VCaP (cell line): ENCODE data around the gene TRIM54.

Source experiments
- H3K27ac ChIP-seq: fragments of 450-650 bp; 2 replicates; pipeline ENCODE4 v1.5.1; 2017
- CTCF ChIP-seq: fragments of 450-650 bp; conservative IDR thresholded peaks from 2 replicates; pipeline ENCODE4 v1.5.1; 2017; ENCODE audit warnings: mild to moderate bottlenecking, moderate library complexity

The TRIM54 gene

GRCh38 chr2:27322301-27322765, 40.1 kb downstream of the TRIM54 start:
- H3K27ac ChIP-seq, result peak overlapping the region; percentile 94
- no peak for TF ChIP-seq CTCF

GRCh38 chr2:27322766-27323595, 40.8 kb downstream of the TRIM54 start, which contains the start of gene MPV17:
Gene MPV17 (minus strand): TSS chr2:27323097. CDS start chr2:27322517, 580 bp downstream.
- peak within 1 kb of the TSS; percentile 94 for H3K27ac ChIP-seq
- TF ChIP-seq CTCF, result no peak

- TF ChIP-seq CTCF, result no peak
- H3K27ac ChIP-seq, result peak overlapping the region; percentile 94
Measured at GRCh38 chr2:27323596-27324285, 41.5 kb downstream of the TRIM54 start.

- H3K27ac ChIP-seq, result no peak overlapping the region
- no peak for TF ChIP-seq CTCF
Measured at GRCh38 chr2:27324720-27325119, 42.5 kb downstream of the TRIM54 start.

- no peak for TF ChIP-seq CTCF
- no peak overlapping the region for H3K27ac ChIP-seq
Measured at GRCh38 chr2:27335311-27335710, 53.1 kb downstream of the TRIM54 start.

- no peak overlapping the region for H3K27ac ChIP-seq
- no peak for TF ChIP-seq CTCF
Measured at GRCh38 chr2:27336173-27336572, 53.9 kb downstream of the TRIM54 start.

- H3K27ac ChIP-seq, result no peak overlapping the region
- no peak for TF ChIP-seq CTCF
Measured at GRCh38 chr2:27347641-27348040, 65.4 kb downstream of the TRIM54 start.
